ENCODE results near the gene CISD3. TPM values are rescaled to one million over a fixed set of nuclear protein-coding genes. Genes with fewer than 3 reads are reported as not detected.

The CISD3 gene
- total and polyA plus RNA-seq, 2 donors (not counting 1 experiment from before 2014, with no cell fraction given) = 5.0 to 11.3 TPM

DNA sequence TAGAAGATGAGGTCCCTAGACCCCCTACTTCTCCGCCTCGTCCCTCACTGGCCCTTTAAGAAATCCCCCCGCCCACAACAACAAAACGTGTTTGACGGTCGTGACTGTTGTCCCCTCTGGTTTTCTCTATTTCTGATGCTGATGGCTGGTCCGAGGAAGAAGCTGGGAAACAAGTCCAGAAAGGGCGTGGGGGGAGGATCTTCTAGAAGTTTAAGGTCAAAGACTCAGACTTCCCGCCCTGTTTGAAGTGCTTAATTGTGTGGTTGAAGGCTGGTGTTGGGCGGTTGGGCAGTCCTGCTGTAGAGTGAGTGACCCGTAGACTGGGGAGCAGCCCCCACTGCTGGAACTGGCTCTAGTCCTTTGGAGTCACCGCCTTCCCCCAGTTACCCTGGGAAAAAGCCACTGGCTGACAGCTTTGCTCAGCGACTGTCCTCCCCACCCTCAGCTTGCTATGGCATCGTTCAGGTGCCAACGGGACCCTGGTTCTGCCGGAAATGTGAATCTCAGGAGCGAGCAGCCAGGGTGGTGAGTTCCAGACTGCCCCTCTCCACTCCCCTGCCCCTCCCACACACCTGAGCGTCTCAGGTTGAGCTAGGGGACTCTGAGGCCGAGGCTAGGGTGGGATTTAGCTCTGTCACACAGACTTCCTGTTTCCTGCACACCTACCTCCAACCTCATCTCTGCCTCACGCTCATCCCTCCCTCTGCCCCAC is 23.5 kb upstream of the CISD3 start:
- peaks cover 11 to 43% of the 10 kb centered on the region in 2 donors for H3K4me1 ChIP-seq (ENCODE audit: control insufficient read depth in 2 of 2, insufficient read depth in 2 of 2, low read length in 2 of 2)
- Mint-ChIP-seq H3K4me3 (peak overlapping the region; percentile 92), H3K27ac (peak overlapping the region; percentile 90), H3K27me3 (no peaks in the 10 kb centered on the region), H3K4me1 (peaks cover 44% of the 10 kb centered on the region), H3K9me3 (ENCODE audit: insufficient read depth) (no peaks in the 10 kb centered on the region)
- H3K27ac ChIP-seq (ENCODE audit: low read length in 2 of 2) = peak overlapping the region in 1 of 2 donors; percentile 74
- 36% methylated on average over 11 of the region's 20 CpGs for WGBS (ENCODE audit: insufficient coverage)
- peaks cover 31% of the 10 kb centered on the region for H3K79me2 ChIP-seq (ENCODE audit: control insufficient read depth, insufficient read depth, low read length)
- intact Hi-C loops (cut with micrococcal nuclease) = loop anchor here (1.0 kb wide), 1 partner anchor 29 kb away; no protein-coding TSS in a partner anchor
- no peak for TF ChIP-seq EZH2 (IDR thresholded peaks at IDR 0.05; ENCODE audit: borderline replicate concordance, insufficient read depth, low read depth, low read length, poor library complexity, severe bottlenecking)
- TF ChIP-seq, protein P1, sequence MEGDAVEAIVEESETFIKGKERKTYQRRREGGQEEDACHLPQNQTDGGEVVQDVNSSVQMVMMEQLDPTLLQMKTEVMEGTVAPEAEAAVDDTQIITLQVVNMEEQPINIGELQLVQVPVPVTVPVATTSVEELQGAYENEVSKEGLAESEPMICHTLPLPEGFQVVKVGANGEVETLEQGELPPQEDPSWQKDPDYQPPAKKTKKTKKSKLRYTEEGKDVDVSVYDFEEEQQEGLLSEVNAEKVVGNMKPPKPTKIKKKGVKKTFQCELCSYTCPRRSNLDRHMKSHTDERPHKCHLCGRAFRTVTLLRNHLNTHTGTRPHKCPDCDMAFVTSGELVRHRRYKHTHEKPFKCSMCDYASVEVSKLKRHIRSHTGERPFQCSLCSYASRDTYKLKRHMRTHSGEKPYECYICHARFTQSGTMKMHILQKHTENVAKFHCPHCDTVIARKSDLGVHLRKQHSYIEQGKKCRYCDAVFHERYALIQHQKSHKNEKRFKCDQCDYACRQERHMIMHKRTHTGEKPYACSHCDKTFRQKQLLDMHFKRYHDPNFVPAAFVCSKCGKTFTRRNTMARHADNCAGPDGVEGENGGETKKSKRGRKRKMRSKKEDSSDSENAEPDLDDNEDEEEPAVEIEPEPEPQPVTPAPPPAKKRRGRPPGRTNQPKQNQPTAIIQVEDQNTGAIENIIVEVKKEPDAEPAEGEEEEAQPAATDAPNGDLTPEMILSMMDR (IDR thresholded peaks at IDR 0.05) = no peak
- ChIA-PET CTCF (interaction anchor here (1.0 to 3.8 kb wide), 6 partner anchors 17 to 458 kb away, joined by 3 to 32 read pairs (median 4); no protein-coding TSS in a partner anchor), POLR2A (interaction anchor here (3.7 kb wide), 1 partner anchor 22 kb away, joined by 15 read pairs; no protein-coding TSS in a partner anchor)
- H3K9me3 ChIP-seq (ENCODE audit: control extremely low read depth in 1 of 3, control insufficient read depth in 2 of 3, insufficient read depth in 1 of 3, low read length in 2 of 3) = no peaks in the 10 kb centered on the region
- H3K36me3 ChIP-seq (replicated peaks in 1 of 2; ENCODE audit: control extremely low read depth in 1 of 2, control insufficient read depth in 1 of 2, extremely low read depth in 1 of 2, insufficient read depth in 2 of 2, low read length in 1 of 2) = peaks cover 0 to 40% of the 10 kb centered on the region in 2 experiments
- H2AFZ ChIP-seq (ENCODE audit: insufficient read depth, low read depth, low read length, poor library complexity, severe bottlenecking) = peak overlapping the region; percentile 44
- peaks cover 58% of the 10 kb centered on the region for H4K20me1 ChIP-seq (ENCODE audit: control insufficient read depth, insufficient read depth, low read length, poor library complexity, severe bottlenecking)
- H3K9ac ChIP-seq (ENCODE audit: low read length) = peak overlapping the region; percentile 84
- no peak for ATAC-seq (ENCODE audit: low read depth)
- no peaks in the 10 kb centered on the region for H3K27me3 ChIP-seq (replicated peaks in 1 of 4; ENCODE audit: control extremely low read depth in 1 of 4, control insufficient read depth in 3 of 4, insufficient read depth in 4 of 4, low read length in 3 of 4)
- peak overlapping the region; percentile 97 for H3K4me2 ChIP-seq (replicated peaks; ENCODE audit: low read depth, low read length, poor library complexity, severe bottlenecking)
- peak; percentile 50 for DNase-seq
- peak overlapping the region; percentile 48 to 95 (median 79) for H3K4me3 ChIP-seq (ENCODE audit: control extremely low read depth in 1 of 5, extremely low read depth in 1 of 5, insufficient read depth in 1 of 5, low read depth in 2 of 5, low read length in 4 of 5)
